Smooth muscle cell (in vitro differentiated cells): Measurements from ENCODE around the gene NKD1. TPM values are rescaled to one million over a fixed set of nuclear protein-coding genes. Genes with fewer than 3 reads are reported as not detected.
A peak's percentile ranks its signal among the peaks of the same experiment; 100 is the strongest.

Source experiments
- DNase-seq: peaks from one replicate; lab custom pipeline; 2025; ENCODE audit not compliant: unreplicated experiment; lab: John Stamatoyannopoulos, UW
- H2AFZ ChIP-seq: fragments of 200-600 bp; sonication (generic); 2 replicates; pipeline ENCODE4 v1.6.0; 2016; ENCODE audit warnings: antibody characterized with exemption, low read depth, mild to moderate bottlenecking
- H3F3A ChIP-seq: fragments of 200-600 bp; sonication (generic); 2 replicates; pipeline ENCODE4 v1.6.0; 2017; ENCODE audit warnings: antibody characterized with exemption, low read depth
- H3K27ac ChIP-seq: fragments of 200-600 bp; sonication (generic); 2 replicates; pipeline ENCODE4 v1.5.1; 2016; ENCODE audit warnings: low read depth, mild to moderate bottlenecking
- H3K27me3 ChIP-seq: fragments of 200-600 bp; sonication (generic); 2 replicates; pipeline ENCODE4 v1.6.1; 2016; ENCODE audit warnings: low read depth, mild to moderate bottlenecking
- H3K36me3 ChIP-seq: fragments of 200-600 bp; sonication (generic); 2 replicates; pipeline ENCODE4 v1.5.1; 2016; ENCODE audit warnings: low read depth
- H3K4me1 ChIP-seq: fragments of 200-600 bp; sonication (generic); 2 replicates; pipeline ENCODE4 v1.5.1; 2016; ENCODE audit warnings: low read depth
- H3K4me2 ChIP-seq: fragments of 200-600 bp; sonication (generic); 2 replicates; pipeline ENCODE4 v1.6.0; 2016; ENCODE audit warnings: mild to moderate bottlenecking
- H3K4me3 ChIP-seq: fragments of 200-600 bp; sonication (generic); 2 replicates; pipeline ENCODE4 v1.5.1; 2016; ENCODE audit warnings: mild to moderate bottlenecking
- H3K79me2 ChIP-seq: fragments of 200-600 bp; sonication (generic); 2 replicates; pipeline ENCODE4 v1.6.0; 2016; ENCODE audit warnings: low read depth, mild to moderate bottlenecking
- H3K9ac ChIP-seq: fragments of 200-600 bp; sonication (generic); 2 replicates; pipeline ENCODE4 v1.6.0; 2016; ENCODE audit warnings: low read depth
- H3K9me3 ChIP-seq: fragments of 200-600 bp; sonication (generic); replicated peaks from 2 replicates; pipeline ENCODE4 v1.5.1; 2016; ENCODE audit warnings: low read depth
- H4K20me1 ChIP-seq: fragments of 200-600 bp; sonication (generic); 2 replicates; pipeline ENCODE4 v1.6.0; 2016; ENCODE audit warnings: low read depth
- WGBS: methylation state at CpG from one replicate; pipeline ENCODE4 v1.1.7; 2016; ENCODE audit warnings: low lambda C conversion rate; 5-methylcytosine and 5-hydroxymethylcytosine counted together
- polyA plus RNA-seq: library from polyadenylated mRNA; unstranded; fragments of >200 nt; fragmentation: Nextera tagmentation; extraction: Ambion mirVana; gene quantifications from 2 replicates; pipeline ENCODE4 v1.2.1, GENCODE V29; 2016
- total RNA-seq: library from RNA; depleted of rRNA; stranded (reverse); fragments of >200 nt; gene quantifications from 2 replicates; pipeline ENCODE4 v1.2.3, GENCODE V29; 2014
- TF ChIP-seq, protein P1 (sequence below): fragments of 200-600 bp; sonication (generic); IDR thresholded peaks from 2 replicates; pipeline ENCODE4 v1.5.1; 2017; ENCODE audit warnings: borderline replicate concordance, mild to moderate bottlenecking, antibody characterized with exemption; ENCODE audit not compliant: insufficient read depth, poor library complexity, severe bottlenecking

The NKD1 gene
- total and polyA plus RNA-seq, 2 experiments from 2014 or later, result 4.5 to 18.8 TPM

DNA sequence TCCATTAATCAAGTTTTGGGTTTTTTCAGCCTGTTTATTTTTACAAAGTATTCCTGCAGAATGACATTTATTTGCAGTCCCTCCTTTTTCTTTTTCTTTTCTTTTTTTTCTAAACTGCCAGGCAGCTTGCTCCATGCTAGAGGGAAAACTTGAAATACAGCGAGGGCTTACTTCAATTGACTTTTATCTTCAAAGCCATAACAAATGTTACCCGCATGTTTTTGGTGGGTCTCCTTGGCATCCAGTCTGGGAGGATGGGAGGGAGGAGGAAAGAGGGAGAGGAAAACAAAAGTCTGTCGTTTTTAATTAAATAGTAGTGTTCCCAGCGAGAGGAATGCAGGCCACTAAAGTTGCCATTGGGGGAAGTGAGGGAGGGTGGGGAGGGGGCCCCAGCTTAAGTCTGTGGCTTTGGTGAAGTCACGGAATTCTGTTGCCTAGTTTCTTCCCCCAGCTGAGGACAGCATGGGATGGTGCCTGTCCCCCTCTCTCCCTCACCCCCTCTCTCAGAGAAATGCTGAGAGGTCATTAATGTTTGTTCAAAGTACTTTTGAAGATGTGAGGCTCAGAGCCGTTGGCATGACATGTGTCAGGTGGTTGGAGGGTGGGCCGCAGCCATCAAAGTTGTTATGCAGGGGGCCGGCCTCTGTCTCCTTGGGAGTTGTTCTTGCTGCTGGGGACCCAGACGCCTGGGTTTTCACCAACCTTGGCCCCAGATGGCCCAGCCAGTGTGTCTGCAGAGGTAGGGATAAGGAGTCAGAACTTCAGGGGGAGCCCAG, 2.9 kb downstream of the NKD1 start:
- Histone ChIP-seq H4K20me1 (peaks cover 26% of the 10 kb centered on the region), H3K4me3 (peak overlapping the region; percentile 93), H3K36me3 (no peaks in the 10 kb centered on the region), H3K9me3 (no peaks in the 10 kb centered on the region), H2AFZ (no peak overlapping the region), H3F3A (no peaks in the 10 kb centered on the region), H3K4me2 (peak overlapping the region; percentile 94), H3K27me3 (no peaks in the 10 kb centered on the region), H3K4me1 (peaks cover 16% of the 10 kb centered on the region), H3K27ac (no peak overlapping the region), H3K9ac (no peak overlapping the region), H3K79me2 (peaks cover 5% of the 10 kb centered on the region)
- TF ChIP-seq, protein P1, sequence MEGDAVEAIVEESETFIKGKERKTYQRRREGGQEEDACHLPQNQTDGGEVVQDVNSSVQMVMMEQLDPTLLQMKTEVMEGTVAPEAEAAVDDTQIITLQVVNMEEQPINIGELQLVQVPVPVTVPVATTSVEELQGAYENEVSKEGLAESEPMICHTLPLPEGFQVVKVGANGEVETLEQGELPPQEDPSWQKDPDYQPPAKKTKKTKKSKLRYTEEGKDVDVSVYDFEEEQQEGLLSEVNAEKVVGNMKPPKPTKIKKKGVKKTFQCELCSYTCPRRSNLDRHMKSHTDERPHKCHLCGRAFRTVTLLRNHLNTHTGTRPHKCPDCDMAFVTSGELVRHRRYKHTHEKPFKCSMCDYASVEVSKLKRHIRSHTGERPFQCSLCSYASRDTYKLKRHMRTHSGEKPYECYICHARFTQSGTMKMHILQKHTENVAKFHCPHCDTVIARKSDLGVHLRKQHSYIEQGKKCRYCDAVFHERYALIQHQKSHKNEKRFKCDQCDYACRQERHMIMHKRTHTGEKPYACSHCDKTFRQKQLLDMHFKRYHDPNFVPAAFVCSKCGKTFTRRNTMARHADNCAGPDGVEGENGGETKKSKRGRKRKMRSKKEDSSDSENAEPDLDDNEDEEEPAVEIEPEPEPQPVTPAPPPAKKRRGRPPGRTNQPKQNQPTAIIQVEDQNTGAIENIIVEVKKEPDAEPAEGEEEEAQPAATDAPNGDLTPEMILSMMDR, result no peak
- 42% methylated on average over 9 of the region's 9 CpGs for WGBS
- no peak for DNase-seq

DNA sequence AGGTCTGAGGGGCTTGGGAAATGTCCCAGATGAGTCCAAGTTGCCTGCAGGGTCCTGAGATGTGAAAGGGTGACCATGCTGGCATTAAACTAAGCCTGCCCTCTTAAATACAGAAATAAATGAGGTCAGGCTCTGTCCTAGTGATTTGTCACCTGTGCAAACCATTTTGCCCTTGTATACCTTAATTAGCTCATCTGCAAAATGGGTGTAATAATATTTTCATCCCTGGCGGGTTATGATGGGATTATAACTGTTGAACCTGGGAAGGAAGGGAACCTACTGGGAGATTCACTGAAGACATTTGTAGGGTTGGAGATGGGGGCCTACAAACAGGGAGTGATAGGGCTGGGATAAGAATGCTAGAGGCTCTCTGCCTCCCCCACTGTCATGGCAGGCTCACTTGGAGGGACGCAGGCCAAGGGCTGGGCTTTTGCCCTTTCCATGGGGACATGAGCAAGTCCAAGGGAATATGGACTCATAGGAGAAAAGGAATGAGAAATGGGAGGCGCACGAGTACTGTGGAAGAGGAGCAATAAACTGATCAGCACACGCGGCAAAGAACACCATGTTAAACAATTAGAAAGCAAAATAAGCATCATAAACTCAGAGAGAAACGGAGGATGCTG, 4.4 kb downstream of the NKD1 start:
- no peak for DNase-seq
- 97% methylated on average over 7 of the region's 7 CpGs for WGBS

DNA sequence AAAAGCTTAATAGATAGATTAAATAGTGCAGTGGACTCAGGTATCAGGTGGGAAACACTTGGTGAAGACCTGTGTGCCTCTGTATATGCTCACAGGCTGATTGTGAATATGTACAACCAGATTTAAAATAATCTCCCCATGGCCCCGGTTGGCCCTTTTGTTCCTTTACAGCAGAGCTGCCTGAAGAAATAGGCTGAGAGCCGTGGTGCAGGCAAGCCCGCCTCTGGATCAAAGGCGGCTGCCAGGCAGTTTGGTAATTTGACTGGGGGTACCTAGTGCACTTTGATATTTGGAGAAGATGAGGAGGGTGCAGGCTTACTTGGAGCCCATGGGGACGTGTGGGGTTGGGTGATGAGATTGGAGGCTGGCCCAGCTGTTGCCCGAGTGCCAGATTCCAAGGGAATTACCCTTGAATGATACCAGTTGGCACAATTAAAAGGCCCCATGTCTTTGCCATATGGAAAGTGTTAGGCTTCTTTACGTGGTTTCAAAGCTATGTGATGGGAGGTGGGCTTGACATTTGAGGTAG, 5.0 kb downstream of the NKD1 start:
- H3K27ac ChIP-seq, result no peak overlapping the region
- H3K4me2 ChIP-seq, result no peak overlapping the region
- H3K79me2 ChIP-seq, result peaks cover 12% of the 10 kb centered on the region
- TF ChIP-seq, protein P1, result no peak
- no peaks in the 10 kb centered on the region for H3F3A ChIP-seq
- H3K36me3 ChIP-seq, result no peaks in the 10 kb centered on the region
- H3K4me3 ChIP-seq, result no peak overlapping the region
- no peak overlapping the region for H2AFZ ChIP-seq
- DNase-seq, result no peak
- WGBS, result 96% methylated on average over 7 of the region's 7 CpGs
- H3K4me1 ChIP-seq, result peaks cover 16% of the 10 kb centered on the region
- no peaks in the 10 kb centered on the region for H3K27me3 ChIP-seq
- no peak overlapping the region for H3K9ac ChIP-seq
- H3K9me3 ChIP-seq, result no peaks in the 10 kb centered on the region
- peaks cover 32% of the 10 kb centered on the region for H4K20me1 ChIP-seq

More for the DNA sequence above, 4.4 kb downstream of the NKD1 start:
- no peak overlapping the region for H3K4me2 ChIP-seq
- H2AFZ ChIP-seq, result no peak overlapping the region
- H3K9ac ChIP-seq, result no peak overlapping the region
- no peak overlapping the region for H3K27ac ChIP-seq
- H3K79me2 ChIP-seq, result peaks cover 8% of the 10 kb centered on the region
- no peaks in the 10 kb centered on the region for H3F3A ChIP-seq
- no peak overlapping the region for H3K4me3 ChIP-seq
- no peaks in the 10 kb centered on the region for H3K9me3 ChIP-seq
- TF ChIP-seq, protein P1, result no peak
- H4K20me1 ChIP-seq, result peaks cover 26% of the 10 kb centered on the region
- H3K27me3 ChIP-seq, result no peaks in the 10 kb centered on the region
- H3K4me1 ChIP-seq, result peaks cover 16% of the 10 kb centered on the region
- no peaks in the 10 kb centered on the region for H3K36me3 ChIP-seq
